GM12801 (cell line): ENCODE results near the gene CTF1.

Experiments used
- CTCF ChIP-seq: IDR thresholded peaks from one replicate; pipeline ENCODE4 v1.5.1; 2011; ENCODE audit warnings: control low read depth; ENCODE audit not compliant: insufficient read length; ENCODE audit errors: extremely low read depth

Gene CTF1

GRCh38 chr16:30947859-30948666 lies 51.6 kb downstream of the CTF1 start:
- no peak for TF ChIP-seq CTCF

GRCh38 chr16:30948667-30949649 lies 52.5 kb downstream of the CTF1 start, which contains the start of gene ORAI3:
TSS of gene ORAI3 (plus strand) at chr16:30949068. CDS start at chr16:30949290, 222 bp downstream.
- no peak for TF ChIP-seq CTCF

- no peak for TF ChIP-seq CTCF
Measured at GRCh38 chr16:30949650-30950515, 53.5 kb downstream of the CTF1 start.

GRCh38 chr16:30950516-30951065 lies 54.2 kb downstream of the CTF1 start:
- no peak for TF ChIP-seq CTCF

GRCh38 chr16:30951193-30951592 lies 54.8 kb downstream of the CTF1 start:
- no peak for TF ChIP-seq CTCF

GRCh38 chr16:30951750-30952149 lies 55.3 kb downstream of the CTF1 start:
- no peak for TF ChIP-seq CTCF
